HEK293T (cell line): Measurements from ENCODE around the gene MCTS1.

Source experiments
- ARNT ChIP-seq: fragments of 450-650 bp; IDR thresholded peaks from 2 replicates; pipeline ENCODE4 v1.6.1; 2017; ENCODE audit warnings: mild to moderate bottlenecking
- BHLHE40 ChIP-seq: fragments of 450-650 bp; IDR thresholded peaks from 2 replicates; pipeline ENCODE4 v1.6.1; 2016; ENCODE audit warnings: mild to moderate bottlenecking, moderate library complexity, borderline replicate concordance
- CTBP1 ChIP-seq: fragments of 450-650 bp; IDR thresholded peaks from 2 replicates; pipeline ENCODE4 v1.6.1; 2016; ENCODE audit warnings: borderline replicate concordance
- FOXA1 ChIP-seq: fragments of 450-650 bp; IDR thresholded peaks from 2 replicates; pipeline ENCODE4 v1.6.1; 2016; ENCODE audit warnings: mild to moderate bottlenecking
- FOXK2 ChIP-seq: fragments of 450-650 bp; IDR thresholded peaks from 2 replicates; pipeline ENCODE4 v1.6.1; 2016; ENCODE audit warnings: mild to moderate bottlenecking
- FOXM1 ChIP-seq: fragments of 450-650 bp; IDR thresholded peaks from 2 replicates; pipeline ENCODE4 v1.6.1; 2017; ENCODE audit warnings: mild to moderate bottlenecking, borderline replicate concordance
- HDGF ChIP-seq: fragments of 450-650 bp; IDR thresholded peaks from 2 replicates; pipeline ENCODE4 v1.6.1; 2017; ENCODE audit warnings: antibody characterized with exemption, borderline replicate concordance
- L3MBTL2 ChIP-seq: fragments of 450-650 bp; conservative IDR thresholded peaks from 2 replicates; pipeline ENCODE4 v1.6.1; 2016; ENCODE audit warnings: mild to moderate bottlenecking
- LEF1 ChIP-seq: fragments of 450-650 bp; IDR thresholded peaks from 2 replicates; pipeline ENCODE4 v1.6.1; 2017; ENCODE audit warnings: mild to moderate bottlenecking, borderline replicate concordance
- SP1 ChIP-seq: fragments of 450-650 bp; IDR thresholded peaks from 2 replicates; pipeline ENCODE4 v1.6.1; 2017
- SUZ12 ChIP-seq: fragments of 450-650 bp; IDR thresholded peaks from 2 replicates; pipeline ENCODE4 v1.6.1; 2016; ENCODE audit warnings: mild to moderate bottlenecking
- TARDBP ChIP-seq: fragments of 450-650 bp; IDR thresholded peaks from 2 replicates; pipeline ENCODE4 v1.6.1; 2016
- ZNF384 ChIP-seq: fragments of 450-650 bp; IDR thresholded peaks from 2 replicates; pipeline ENCODE4 v1.6.1; 2016

GRCh38 chrX:120559804-120560203 lies 44.1 kb upstream of the MCTS1 start:
- TF ChIP-seq FOXM1 (no peak), FOXK2 (no peak), BHLHE40 (no peak), SP1 (no peak), ARNT (no peak), HDGF (no peak), FOXA1 (no peak), LEF1 (no peak), CTBP1 (no peak), TARDBP (no peak), L3MBTL2 (no peak), SUZ12 (no peak), ZNF384 (no peak)
